B cell (primary cell): Measurements from ENCODE around the gene SRD5A1. TPM values are rescaled to one million over a fixed set of nuclear protein-coding genes. Genes with fewer than 3 reads are reported as not detected.

Experiments used
- ATAC-seq: fragments of 200-7000 bp; cut with Tn5 transposase; one replicate; pipeline ENCODE4 v1.10.0; 2021; ENCODE audit warnings: low read depth, mild to moderate bottlenecking, moderate number of reproducible peaks, moderate library complexity
- CTCF ChIA-PET: fragments of 350-600 bp; sonication (Branson Sonifier 250); formaldehyde crosslinking; loops from one replicate; lab custom pipeline; 2021; ENCODE audit warnings: antibody characterized with exemption, inconsistent platforms; lab: Charles Lee
- POLR2A ChIA-PET: fragments of 350-600 bp; sonication (Branson Sonifier 250); formaldehyde crosslinking; loops from one replicate; lab custom pipeline; 2021; ENCODE audit warnings: antibody characterized with exemption; lab: Charles Lee
- DNase-seq: peaks from one replicate; pipeline ENCODE4 v3.0.0; 2013
- H2AFZ ChIP-seq: 2 replicates; pipeline ENCODE4 v1.6.1; 2012; ENCODE audit warnings: mild to moderate bottlenecking, low read depth, low read length; ENCODE audit not compliant: insufficient read depth, poor library complexity, severe bottlenecking
- H3K27ac ChIP-seq, 2 donors: 1 replicate in 1 of 2; 2 replicates in 1 of 2; pipeline ENCODE4 v1.5.1; 2012 to 2013; ENCODE audit warnings: low read length in 2 of 2, mild to moderate bottlenecking in 2 of 2, moderate library complexity in 1 of 2
- H3K27me3 ChIP-seq, 4 experiments: fragments of 200-600 bp in 1 of 4; sonication (generic) in 1 of 4; replicated peaks in 1 of 4; 1 replicate in 2 of 4; 2 replicates in 2 of 4; pipeline versions ENCODE4 v1.6.1 to v1.7.0; 2013 to 2016; ENCODE audit warnings: low read length in 3 of 4, mild to moderate bottlenecking in 2 of 4, mixed read lengths in 1 of 4, moderate library complexity in 1 of 4; ENCODE audit not compliant: insufficient read depth in 4 of 4, control insufficient read depth in 3 of 4; ENCODE audit errors: control extremely low read depth in 1 of 4
- H3K36me3 ChIP-seq, 2 experiments: replicated peaks in 1 of 2; 1 replicate in 1 of 2; 2 replicates in 1 of 2; pipeline versions ENCODE4 v1.6.1 to v1.7.1; 2013; ENCODE audit warnings: low read length in 1 of 2; ENCODE audit not compliant: insufficient read depth in 2 of 2, control insufficient read depth in 1 of 2; ENCODE audit errors: control extremely low read depth in 1 of 2, extremely low read depth in 1 of 2
- H3K4me1 ChIP-seq, 2 donors: fragments of 200-600 bp in 1 of 2; sonication (generic) in 1 of 2; 1 replicate in 1 of 2; 2 replicates in 1 of 2; pipeline versions ENCODE4 v1.5.1 to v1.6.1; 2013 to 2017; ENCODE audit warnings: low read length in 2 of 2; ENCODE audit not compliant: control insufficient read depth in 2 of 2, insufficient read depth in 2 of 2
- H3K4me2 ChIP-seq: replicated peaks from 2 replicates; pipeline ENCODE3; 2012; ENCODE audit warnings: mild to moderate bottlenecking, low read depth, low read length; ENCODE audit not compliant: poor library complexity, severe bottlenecking
- H3K4me3 ChIP-seq, 5 experiments: fragments of 200-600 bp in 1 of 5; sonication (generic) in 1 of 5; 1 replicate in 3 of 5; 2 replicates in 2 of 5; pipeline versions ENCODE4 v1.5.1 to v1.7.0; 2011 to 2016; ENCODE audit warnings: low read length in 4 of 5, mild to moderate bottlenecking in 4 of 5, low read depth in 2 of 5, control low read depth in 1 of 5, moderate library complexity in 1 of 5; ENCODE audit not compliant: insufficient read depth in 1 of 5; ENCODE audit errors: control extremely low read depth in 1 of 5, extremely low read depth in 1 of 5
- H3K79me2 ChIP-seq: fragments of 200-600 bp; sonication (generic); one replicate; pipeline ENCODE4 v1.6.0; 2016; ENCODE audit warnings: low read length; ENCODE audit not compliant: control insufficient read depth, insufficient read depth
- H3K9ac ChIP-seq: fragments of 200-600 bp; sonication (generic); 2 replicates; pipeline ENCODE4 v1.6.1; 2017; ENCODE audit warnings: mild to moderate bottlenecking, low read length, moderate library complexity
- H3K9me3 ChIP-seq, 3 donors: one replicate each; pipeline versions ENCODE4 v1.6.1 to v1.7.1; 2013; ENCODE audit warnings: low read length in 2 of 3; ENCODE audit not compliant: control insufficient read depth in 2 of 3, insufficient read depth in 1 of 3; ENCODE audit errors: control extremely low read depth in 1 of 3
- H4K20me1 ChIP-seq: 2 replicates; pipeline ENCODE4 v1.6.0; 2012; ENCODE audit warnings: mild to moderate bottlenecking, low read length; ENCODE audit not compliant: insufficient read depth, control insufficient read depth, poor library complexity, severe bottlenecking
- H3K27ac Mint-ChIP-seq: one replicate; pipeline ENCODE4 v1.8.0; 2021; ENCODE audit warnings: mixed read lengths
- H3K27me3 Mint-ChIP-seq: one replicate; pipeline ENCODE4 v1.8.0; 2021; ENCODE audit warnings: mixed read lengths
- H3K4me1 Mint-ChIP-seq: one replicate; pipeline ENCODE4 v1.8.0; 2021; ENCODE audit warnings: mixed read lengths
- H3K4me3 Mint-ChIP-seq: one replicate; pipeline ENCODE4 v1.8.0; 2021; ENCODE audit warnings: mixed read lengths
- H3K9me3 Mint-ChIP-seq: one replicate; pipeline ENCODE4 v1.8.0; 2022; ENCODE audit warnings: mixed read lengths; ENCODE audit not compliant: insufficient read depth
- CTCF ChIP-seq: fragments of 200-600 bp; IDR thresholded peaks from one replicate; pipeline ENCODE4 v1.8.0; 2022; ENCODE audit warnings: antibody characterized with exemption, mild to moderate bottlenecking
- EZH2 ChIP-seq: IDR thresholded peaks from 2 replicates; pipeline ENCODE4 v1.6.1; 2012; ENCODE audit warnings: borderline replicate concordance, low read depth, mild to moderate bottlenecking, moderate library complexity, low read length; ENCODE audit not compliant: insufficient read depth, poor library complexity, severe bottlenecking
- WGBS: methylation state at CpG from one replicate; pipeline ENCODE4 v1.1.5; 2013; ENCODE audit warnings: missing lambda C conversion rate; ENCODE audit not compliant: insufficient coverage; 5-methylcytosine and 5-hydroxymethylcytosine counted together
- intact Hi-C: fragments of 100-400 bp; cut with micrococcal nuclease; formaldehyde crosslinking; loops from one replicate; pipeline ENCODE4 v1.10.0; 2022
- polyA plus RNA-seq: library from polyadenylated mRNA; depleted of rRNA; stranded (reverse); fragments of >200 nt; gene quantifications from 2 replicates; pipeline ENCODE4 v1.2.3, GENCODE V29; 2012
- total RNA-seq, 2 donors: library from RNA; stranded (reverse); fragments of 120-200 nt in 1 of 2; gene quantifications; 1 replicate in 1 of 2; 2 replicates in 1 of 2; pipeline versions ENCODE4 v1.2.3 to v1.2.4, GENCODE V29; 2013 to 2022

Gene SRD5A1
- total and polyA plus RNA-seq, 2 donors (not counting 1 experiment from before 2014, with no cell fraction given), result 17.2 to 29.2 TPM

- intact Hi-C loops, result no loop called here
Measured at GRCh38 chr5:6594066-6594465, 39.2 kb upstream of the SRD5A1 start.

GRCh38 chr5:6595405-6595804 lies 37.8 kb upstream of the SRD5A1 start:
- H4K20me1 ChIP-seq, result no peaks in the 10 kb centered on the region
- TF ChIP-seq EZH2 (no peak), CTCF (no peak)
- H3K4me2 ChIP-seq, result no peak overlapping the region
- Mint-ChIP-seq H3K9me3 (no peaks in the 10 kb centered on the region), H3K27ac (no peak overlapping the region), H3K4me1 (no peaks in the 10 kb centered on the region), H3K27me3 (no peaks in the 10 kb centered on the region), H3K4me3 (no peak overlapping the region)
- ATAC-seq (no peak), DNase-seq (no peak)
- no peak overlapping the region for H2AFZ ChIP-seq
- intact Hi-C loops, result no loop called here
- H3K9ac ChIP-seq, result no peak overlapping the region
- WGBS, result 97% methylated on average over 3 of the region's 3 CpGs
- no peaks in the 10 kb centered on the region for H3K27me3 ChIP-seq
- no peaks in the 10 kb centered on the region for H3K79me2 ChIP-seq
- H3K36me3 ChIP-seq, result peaks cover 0 to 36% of the 10 kb centered on the region in 2 experiments
- CTCF ChIA-PET, result no interaction called here
- no peak overlapping the region for H3K4me3 ChIP-seq
- POLR2A ChIA-PET, result no interaction called here
- no peak overlapping the region for H3K27ac ChIP-seq
- H3K9me3 ChIP-seq, result peaks cover 0 to 10% (median 0%) of the 10 kb centered on the region in 3 donors
- no peaks in the 10 kb centered on the region for H3K4me1 ChIP-seq

More at GRCh38 chr5:6594066-6594465, 39.2 kb upstream of the SRD5A1 start:
- Histone ChIP-seq H3K27ac (no peak overlapping the region), H3K27me3 (no peaks in the 10 kb centered on the region), H4K20me1 (no peaks in the 10 kb centered on the region), H3K4me2 (no peak overlapping the region), H3K79me2 (no peaks in the 10 kb centered on the region), H2AFZ (no peak overlapping the region), H3K36me3 (peaks cover 0 to 23% of the 10 kb centered on the region in 2 experiments), H3K4me3 (no peak overlapping the region), H3K4me1 (no peaks in the 10 kb centered on the region), H3K9ac (no peak overlapping the region), H3K9me3 (peaks cover 0 to 10% (median 0%) of the 10 kb centered on the region in 3 donors)
- WGBS, result 92% methylated on average over 6 of the region's 6 CpGs
- Mint-ChIP-seq H3K27ac (no peak overlapping the region), H3K9me3 (no peaks in the 10 kb centered on the region), H3K27me3 (peaks cover 4% of the 10 kb centered on the region), H3K4me1 (no peaks in the 10 kb centered on the region), H3K4me3 (no peak overlapping the region)
- TF ChIP-seq CTCF (no peak), EZH2 (no peak)
- DNase-seq (no peak), ATAC-seq (no peak)
- ChIA-PET CTCF (no interaction called here), POLR2A (no interaction called here)
